Caco-2 (cell line): ENCODE data around the gene PRKAR2B. TPM values are rescaled to one million over a fixed set of nuclear protein-coding genes. Genes with fewer than 3 reads are reported as not detected.

ENCODE experiments used
- BruUV-seq: library from RNA; stranded (reverse); fragments of 400-500 nt; replicated peaks from 2 replicates; lab custom pipeline; 2021; lab: Mats Ljungman, UMichigan
- CTCF ChIA-PET: fragments of 300-600 bp; sonication (Branson Sonifier 250); formaldehyde crosslinking; loops from one replicate; lab custom pipeline; 2022; ENCODE audit warnings: antibody characterized with exemption; lab: Charles Lee
- POLR2A ChIA-PET: fragments of 300-600 bp; sonication (Branson Sonifier 250); formaldehyde crosslinking; loops from one replicate; lab custom pipeline; 2022; ENCODE audit warnings: antibody characterized with exemption; lab: Charles Lee
- DNase-seq, 2 experiments: peaks; one replicate each; pipeline versions ENCODE4 v3.0.0 to v3.0.0-alpha.2; 2020 to 2022
- H3K27me3 ChIP-seq: replicated peaks from 2 replicates; pipeline ENCODE4 v1.6.0; 2011; ENCODE audit warnings: low read length; ENCODE audit not compliant: control insufficient read depth, insufficient read depth
- H3K36me3 ChIP-seq: 2 replicates; pipeline ENCODE4 v1.5.1; 2011; ENCODE audit warnings: low read length; ENCODE audit not compliant: control insufficient read depth, insufficient read depth
- H3K4me1 ChIP-seq: fragments of 250-450 bp; sonication (Bioruptor Pico); 2 replicates; pipeline ENCODE4 v1.5.1; 2020; ENCODE audit warnings: mild to moderate bottlenecking
- H3K4me3 ChIP-seq: 2 replicates; pipeline ENCODE4 v1.5.1; 2011; ENCODE audit warnings: low read depth, mild to moderate bottlenecking, control low read depth, low read length
- H3K9me3 ChIP-seq: fragments of 250-450 bp; sonication (Bioruptor Pico); 2 replicates; pipeline ENCODE4 v1.5.1; 2020; ENCODE audit warnings: mild to moderate bottlenecking, moderate library complexity
- H3K27ac Mint-ChIP-seq: one replicate; pipeline ENCODE4 v1.8.0; 2022; ENCODE audit warnings: mixed read lengths; ENCODE audit not compliant: unreplicated experiment
- H3K27me3 Mint-ChIP-seq: one replicate; pipeline ENCODE4 v1.8.0; 2022; ENCODE audit warnings: mixed read lengths; ENCODE audit not compliant: insufficient read depth, unreplicated experiment
- H3K36me3 Mint-ChIP-seq: one replicate; pipeline ENCODE4 v1.8.0; 2022; ENCODE audit warnings: mild to moderate bottlenecking, mixed read lengths; ENCODE audit not compliant: insufficient read depth, unreplicated experiment
- H3K4me1 Mint-ChIP-seq: one replicate; pipeline ENCODE4 v1.8.0; 2022; ENCODE audit warnings: low read depth, mixed read lengths; ENCODE audit not compliant: unreplicated experiment
- H3K4me3 Mint-ChIP-seq: one replicate; pipeline ENCODE4 v1.8.0; 2022; ENCODE audit warnings: mild to moderate bottlenecking, moderate library complexity, mixed read lengths; ENCODE audit not compliant: unreplicated experiment
- H3K9me3 Mint-ChIP-seq: one replicate; pipeline ENCODE4 v1.8.0; 2022; ENCODE audit warnings: mixed read lengths; ENCODE audit not compliant: unreplicated experiment
- intact Hi-C: fragments of 100-400 bp; cut with micrococcal nuclease; formaldehyde crosslinking; loops from one replicate; pipeline ENCODE4 v1.10.0; 2022; ENCODE audit not compliant: unreplicated experiment
- total RNA-seq: library from RNA; stranded (reverse); gene quantifications from 2 replicates; pipeline ENCODE4 v1.2.3, GENCODE V29; 2022
- TF ChIP-seq, protein P1 (sequence below), 2 experiments: fragments of 200-600 bp in 1 of 2; IDR thresholded peaks; 1 replicate in 1 of 2; 2 replicates in 1 of 2; pipeline versions ENCODE4 v1.5.1 to v1.8.0; 2011 to 2022; ENCODE audit warnings: antibody characterized with exemption in 1 of 2, control low read depth in 1 of 2, inconsistent platforms in 1 of 2, low read depth in 1 of 2, low read length in 1 of 2, mild to moderate bottlenecking in 1 of 2, moderate library complexity in 1 of 2; ENCODE audit not compliant: insufficient read depth in 1 of 2, severe bottlenecking in 1 of 2, unreplicated experiment in 1 of 2

PRKAR2B gene
- total RNA-seq, 1 experiment from 2014 or later, result 0.07 TPM

DNA sequence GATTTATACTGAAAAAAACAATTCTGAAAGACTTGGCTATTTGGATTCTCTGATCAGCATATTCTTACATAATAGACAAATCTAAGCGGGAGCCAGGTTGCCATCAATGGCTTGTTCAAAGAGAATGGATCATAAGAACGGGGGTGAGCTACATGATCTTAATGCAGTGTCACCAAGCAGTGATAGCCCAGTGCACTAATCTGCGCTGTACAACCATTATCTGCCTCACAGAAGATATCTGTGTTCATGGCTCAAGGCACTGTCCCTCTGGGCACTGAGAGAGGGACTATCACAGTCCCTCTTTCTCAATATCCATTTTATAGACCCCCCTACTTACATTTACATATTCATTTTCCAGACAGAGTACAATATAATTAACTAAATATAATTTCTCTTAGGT lies 22.9 kb upstream of the PRKAR2B start:
- no peak for DNase-seq
- Mint-ChIP-seq H3K4me3 (no peak overlapping the region), H3K9me3 (no peaks in the 10 kb centered on the region), H3K27me3 (peaks cover 29% of the 10 kb centered on the region), H3K4me1 (no peaks in the 10 kb centered on the region), H3K27ac (no peak overlapping the region), H3K36me3 (no peaks in the 10 kb centered on the region)
- Histone ChIP-seq H3K9me3 (no peaks in the 10 kb centered on the region), H3K27me3 (no peaks in the 10 kb centered on the region), H3K4me1 (no peaks in the 10 kb centered on the region), H3K36me3 (no peaks in the 10 kb centered on the region), H3K4me3 (no peak overlapping the region)
- no TSS peak for BruUV-seq
- TF ChIP-seq, protein P1, sequence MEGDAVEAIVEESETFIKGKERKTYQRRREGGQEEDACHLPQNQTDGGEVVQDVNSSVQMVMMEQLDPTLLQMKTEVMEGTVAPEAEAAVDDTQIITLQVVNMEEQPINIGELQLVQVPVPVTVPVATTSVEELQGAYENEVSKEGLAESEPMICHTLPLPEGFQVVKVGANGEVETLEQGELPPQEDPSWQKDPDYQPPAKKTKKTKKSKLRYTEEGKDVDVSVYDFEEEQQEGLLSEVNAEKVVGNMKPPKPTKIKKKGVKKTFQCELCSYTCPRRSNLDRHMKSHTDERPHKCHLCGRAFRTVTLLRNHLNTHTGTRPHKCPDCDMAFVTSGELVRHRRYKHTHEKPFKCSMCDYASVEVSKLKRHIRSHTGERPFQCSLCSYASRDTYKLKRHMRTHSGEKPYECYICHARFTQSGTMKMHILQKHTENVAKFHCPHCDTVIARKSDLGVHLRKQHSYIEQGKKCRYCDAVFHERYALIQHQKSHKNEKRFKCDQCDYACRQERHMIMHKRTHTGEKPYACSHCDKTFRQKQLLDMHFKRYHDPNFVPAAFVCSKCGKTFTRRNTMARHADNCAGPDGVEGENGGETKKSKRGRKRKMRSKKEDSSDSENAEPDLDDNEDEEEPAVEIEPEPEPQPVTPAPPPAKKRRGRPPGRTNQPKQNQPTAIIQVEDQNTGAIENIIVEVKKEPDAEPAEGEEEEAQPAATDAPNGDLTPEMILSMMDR (IDR thresholded peaks at IDR 0.05; ENCODE audit: insufficient read depth in 1 of 2, low read depth in 1 of 2, low read length in 1 of 2, severe bottlenecking in 1 of 2, unreplicated experiment in 1 of 2), result no peak
- CTCF ChIA-PET, result no interaction called here
- intact Hi-C loops, result no loop called here
- POLR2A ChIA-PET, result no interaction called here

DNA sequence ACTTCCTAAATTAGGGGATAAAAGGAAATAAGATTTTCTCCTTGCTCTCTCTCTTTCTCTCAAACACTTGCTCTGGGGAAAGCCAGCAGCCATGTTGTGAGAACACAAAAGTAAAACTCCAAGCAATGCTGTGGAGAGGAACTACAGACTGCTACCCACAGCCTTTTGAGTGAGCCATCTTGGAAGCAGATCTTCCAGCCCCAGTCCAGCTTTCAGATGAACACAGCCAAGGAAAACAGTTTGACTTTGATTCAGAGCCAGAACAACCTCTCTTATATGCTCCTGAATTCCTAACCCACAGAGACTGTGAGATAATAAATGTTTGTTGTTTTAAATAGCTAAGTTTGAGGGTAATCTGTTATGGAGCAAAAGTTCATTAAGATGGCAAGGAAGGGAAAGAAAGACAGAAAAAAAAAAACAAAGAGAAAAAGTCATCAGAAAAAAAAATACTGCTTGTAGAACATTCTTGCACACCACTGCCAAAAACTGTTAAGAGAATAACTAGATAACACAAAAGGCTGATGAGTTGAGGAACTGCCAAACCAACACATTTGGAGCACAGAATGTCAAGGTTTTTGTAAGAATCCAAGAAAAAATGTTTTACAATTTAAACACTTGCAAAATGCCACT lies 20.9 kb upstream of the PRKAR2B start:
- Mint-ChIP-seq H3K4me3 (no peak overlapping the region), H3K27me3 (peaks cover 29% of the 10 kb centered on the region), H3K4me1 (no peaks in the 10 kb centered on the region), H3K9me3 (no peaks in the 10 kb centered on the region), H3K36me3 (no peaks in the 10 kb centered on the region), H3K27ac (no peak overlapping the region)
- no peak for DNase-seq
- POLR2A ChIA-PET, result no interaction called here
- Histone ChIP-seq H3K36me3 (no peaks in the 10 kb centered on the region), H3K9me3 (no peaks in the 10 kb centered on the region), H3K4me1 (no peaks in the 10 kb centered on the region), H3K4me3 (no peak overlapping the region), H3K27me3 (no peaks in the 10 kb centered on the region)
- BruUV-seq, result no TSS peak
- intact Hi-C loops, result no loop called here
- TF ChIP-seq, protein P1 (IDR thresholded peaks at IDR 0.05; ENCODE audit: insufficient read depth in 1 of 2, low read depth in 1 of 2, low read length in 1 of 2, severe bottlenecking in 1 of 2, unreplicated experiment in 1 of 2), result no peak
- CTCF ChIA-PET, result no interaction called here

DNA sequence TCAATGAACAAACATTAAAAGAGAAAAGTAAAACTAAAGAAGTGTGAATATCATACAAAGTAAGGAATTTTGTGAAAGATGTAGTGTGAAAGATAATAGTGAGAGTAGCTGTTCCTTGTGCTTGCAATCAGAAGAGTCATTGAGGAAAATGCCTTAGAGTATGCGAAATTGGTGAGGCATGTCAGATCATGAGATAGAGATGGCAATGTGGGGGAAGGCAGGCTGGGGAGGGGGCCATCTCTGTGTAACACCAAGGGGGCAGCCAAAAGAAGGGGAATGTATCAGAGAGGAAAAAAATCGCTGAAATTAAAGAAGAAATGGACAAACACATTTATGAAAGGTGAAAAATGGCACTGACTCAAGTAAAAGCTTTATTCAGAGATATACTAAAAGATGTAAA lies 19.6 kb upstream of the PRKAR2B start:
- ChIA-PET CTCF (no interaction called here), POLR2A (no interaction called here)
- Histone ChIP-seq H3K4me3 (no peak overlapping the region), H3K4me1 (no peaks in the 10 kb centered on the region), H3K36me3 (no peaks in the 10 kb centered on the region), H3K9me3 (no peaks in the 10 kb centered on the region), H3K27me3 (no peaks in the 10 kb centered on the region)
- no peaks in the 10 kb centered on the region for H3K36me3 Mint-ChIP-seq
- no TSS peak for BruUV-seq
- intact Hi-C loops, result no loop called here
- DNase-seq, result no peak
- H3K4me1 Mint-ChIP-seq, result no peaks in the 10 kb centered on the region
- H3K27ac Mint-ChIP-seq, result no peak overlapping the region
- no peak overlapping the region for H3K4me3 Mint-ChIP-seq
- no peaks in the 10 kb centered on the region for H3K9me3 Mint-ChIP-seq
- peaks cover 26% of the 10 kb centered on the region for H3K27me3 Mint-ChIP-seq
- TF ChIP-seq, protein P1 (IDR thresholded peaks at IDR 0.05; ENCODE audit: insufficient read depth in 1 of 2, low read depth in 1 of 2, low read length in 1 of 2, severe bottlenecking in 1 of 2, unreplicated experiment in 1 of 2), result no peak
